Adrenal gland (tissue), 12 donors: ENCODE measurements around the gene SPCS2. TPM values are rescaled to one million over a fixed set of nuclear protein-coding genes. Genes with fewer than 3 reads are reported as not detected.
"Not testable (repeated sequence)": the region's sequence is repeated elsewhere in the genome, so short reads cannot be mapped to it uniquely, and the experiment has no call there.

Experiments
- DNase-seq, 7 donors: peaks; one replicate each; pipeline ENCODE4 v3.0.0-alpha.2; 2019 to 2020
- H3K27ac ChIP-seq, 5 donors: fragments of 200-600 bp; sonication (generic) in 4 of 5; 1 replicate in 3 of 5; 2 replicates in 2 of 5; pipeline versions ENCODE4 v1.5.1 to v1.8.0; 2016 to 2020; ENCODE audit warnings: mild to moderate bottlenecking in 1 of 5
- H3K27me3 ChIP-seq: fragments of 200-600 bp; 2 replicates; pipeline ENCODE4 v1.8.0; 2021
- H3K36me3 ChIP-seq, 2 donors: fragments of 200-600 bp; replicated peaks in 1 of 2; 1 replicate in 1 of 2; 2 replicates in 1 of 2; pipeline versions ENCODE4 v1.5.1 to v1.8.0; 2018 to 2022
- H3K4me1 ChIP-seq, 2 donors: fragments of 200-600 bp; replicated peaks in 1 of 2; 1 replicate in 1 of 2; 2 replicates in 1 of 2; pipeline versions ENCODE4 v1.5.1 to v1.8.0; 2018 to 2021
- H3K4me3 ChIP-seq, 4 donors: fragments of 200-600 bp; sonication (generic) in 3 of 4; one replicate each; pipeline ENCODE4 v1.5.1; 2016 to 2018
- H3K9me3 ChIP-seq, 3 donors: fragments of 200-600 bp; sonication (generic) in 1 of 3; replicated peaks in 1 of 3; 1 replicate in 2 of 3; 2 replicates in 1 of 3; pipeline versions ENCODE4 v1.5.1 to v1.8.0; 2016 to 2021
- CTCF ChIP-seq, 6 experiments: fragments of 450-650 bp in 4 of 6; fragments of 200-600 bp in 2 of 6; sonication (generic) in 1 of 6; IDR thresholded peaks; 1 replicate in 5 of 6; 2 replicates in 1 of 6; pipeline versions ENCODE4 v1.5.1 to v1.8.0; 2016 to 2021; ENCODE audit warnings: antibody characterized with exemption in 6 of 6, mild to moderate bottlenecking in 2 of 6, moderate library complexity in 1 of 6
- POLR2A ChIP-seq, 2 donors: fragments of 450-650 bp; IDR thresholded peaks; one replicate each; pipeline ENCODE4 v1.6.1; 2017; ENCODE audit warnings: antibody characterized with exemption in 2 of 2, mild to moderate bottlenecking in 2 of 2, moderate library complexity in 1 of 2
- WGBS, 4 donors: extraction: QIAGEN DNeasy Blood & Tissue Kit in 2 of 4; methylation state at CpG; one replicate each; pipeline versions ENCODE4 v1.1.5 to v1.1.7; 2013 to 2017; 5-methylcytosine and 5-hydroxymethylcytosine counted together
- intact Hi-C, 2 donors: fragments of 100-400 bp; cut with DNase I; formaldehyde crosslinking; loops; one replicate each; pipeline versions ENCODE4 v1.14.1 to v1.15.0; 2022 to 2023
- polyA plus RNA-seq, 3 donors: library from polyadenylated mRNA; stranded (reverse); fragments of 200-250 nt in 2 of 3; fragments of 350-450 nt in 1 of 3; fragmentation: Illumina TruSeq in 1 of 3; extraction: RNeasy Lipid Tissue Mini Kit (QIAGEN cat#74804) in 1 of 3; gene quantifications; one replicate each; pipeline ENCODE4 v1.2.3, GENCODE V29; 2013 to 2014
- total RNA-seq, 9 donors: library from RNA; depleted of rRNA in 4 of 9; stranded (reverse); fragments of >200 nt in 4 of 9; fragments of 120-200 nt in 1 of 9; fragmentation: NEBNext Ultra II Directional in 1 of 9; extraction: Animal tissue kit (Norgen Biotek cat#: 25700) in 1 of 9; gene quantifications; one replicate each; pipeline versions ENCODE4 v1.1.0 to v1.2.4, GENCODE V29; 2013 to 2023
- donor health status: healthy with polysubstance abuse.
- donor health status: Bipolar disorder and iron deficiency.
- donor health status: DM: yes; HTN: yes; CAD: no.
- donor health status: DM: no; HTN: no; CAD: no.
- donor health status: DM: no; HTN: no; CAD: no.
- donor health status: DM: yes; HTN: yes; CAD: no.

Gene SPCS2
- total and polyA plus RNA-seq, 12 donors, result 38.6 to 287 (median 124) TPM

GRCh38 chr11:75011872-75012271 is 62.8 kb downstream of the SPCS2 start:
- intact Hi-C loops, result no loop called here
- WGBS, 4 donors, result 93 to 96% (median 95%) methylated on average over 6 of the region's 6 CpGs

GRCh38 chr11:75013051-75013450 is 64.0 kb downstream of the SPCS2 start:
- DNase-seq, result peak; percentile 72 to 93 (median 88)
- intact Hi-C loops, result no loop called here
- H3K4me3 ChIP-seq, result no peak overlapping the region
- H3K27ac ChIP-seq, result peak overlapping the region; percentile 43 to 79 (median 75)
- TF ChIP-seq POLR2A (IDR thresholded peaks at IDR 0.05) (no peak), CTCF (IDR thresholded peaks at IDR 0.05) (no peak)
- no peaks in the 10 kb centered on the region for H3K9me3 ChIP-seq
- H3K27me3 ChIP-seq, result no peaks in the 10 kb centered on the region
- H3K4me1 ChIP-seq, result peaks cover 13 to 16% of the 10 kb centered on the region in 2 donors
- H3K36me3 ChIP-seq, result no peaks in the 10 kb centered on the region

More at GRCh38 chr11:75011872-75012271, 62.8 kb downstream of the SPCS2 start:
- H3K36me3 ChIP-seq, result peaks cover 0 to 8% of the 10 kb centered on the region in 2 donors
- no peak overlapping the region for H3K27ac ChIP-seq
- H3K27me3 ChIP-seq, result no peaks in the 10 kb centered on the region
- H3K4me1 ChIP-seq, result peaks cover 13 to 16% of the 10 kb centered on the region in 2 donors
- DNase-seq, result no peak
- no peak for TF ChIP-seq POLR2A (IDR thresholded peaks at IDR 0.05)
- no peak for TF ChIP-seq CTCF (IDR thresholded peaks at IDR 0.05)
- no peaks in the 10 kb centered on the region for H3K9me3 ChIP-seq
- no peak overlapping the region for H3K4me3 ChIP-seq

GRCh38 chr11:75014129-75014528 is 65.1 kb downstream of the SPCS2 start:
- WGBS, 4 donors, result 0 to 18% (median 11%) methylated on average over 1 of the region's 1 CpG
- Histone ChIP-seq H3K9me3 (no peaks in the 10 kb centered on the region), H3K36me3 (no peaks in the 10 kb centered on the region), H3K27me3 (no peaks in the 10 kb centered on the region), H3K4me1 (peaks cover 13 to 16% of the 10 kb centered on the region in 2 donors), H3K27ac (peak overlapping the region; percentile 43 to 79 (median 75)), H3K4me3 (no peak overlapping the region)
- DNase-seq, result peak in 6 of 7 donors; percentile 65 to 83 (median 74)
- no peak for TF ChIP-seq POLR2A (IDR thresholded peaks at IDR 0.05)
- TF ChIP-seq CTCF (IDR thresholded peaks at IDR 0.05), result no peak
- intact Hi-C loops, result no loop called here

GRCh38 chr11:75019200-75019599 is 70.1 kb downstream of the SPCS2 start:
- H3K4me3 ChIP-seq, intact Hi-C loops, H3K36me3 ChIP-seq, H3K9me3 ChIP-seq, H3K27me3 ChIP-seq, DNase-seq, H3K27ac ChIP-seq: not testable (repeated sequence)
- H3K4me1 ChIP-seq, result peaks cover 12 to 13% of the 10 kb centered on the region in 2 donors
- WGBS, 4 donors, result 95 to 97% (median 96%) methylated on average over 2 to 3 of the region's 3 CpGs

- WGBS, 4 donors, result 85 to 91% (median 89%) methylated on average over 5 of the region's 5 CpGs
- not testable (repeated sequence) for H3K36me3 ChIP-seq, H3K27me3 ChIP-seq, H3K27ac ChIP-seq, H3K9me3 ChIP-seq, DNase-seq, H3K4me3 ChIP-seq
- peaks cover 10 to 16% of the 10 kb centered on the region in 2 donors for H3K4me1 ChIP-seq
- intact Hi-C loops, result loop anchor here (5.0 to 10.0 kb wide), 4 partner anchors 124 to 224 kb away; partner anchors contain the start of gene TPBGL (in 2 of the 2)
These were observed 71.3 kb downstream of the SPCS2 start for GRCh38 chr11:75020328-75020727.
